Neural progenitor cell (in vitro differentiated cells): ENCODE data around the gene GTPBP2. TPM values are rescaled to one million over a fixed set of nuclear protein-coding genes. Genes with fewer than 3 reads are reported as not detected.

Experiments
- DNase-seq: peaks from one replicate; pipeline ENCODE4 v3.0.0-alpha.2; 2016; ENCODE audit warnings: low spot score
- H2AFZ ChIP-seq: fragments of 200-600 bp; sonication (generic); replicated peaks from 2 replicates; pipeline ENCODE4 v1.6.1; 2016; ENCODE audit warnings: antibody characterized with exemption
- H3F3A ChIP-seq: fragments of 200-600 bp; sonication (generic); 2 replicates; pipeline ENCODE4 v1.6.1; 2016; ENCODE audit warnings: antibody characterized with exemption, low read depth
- H3K27ac ChIP-seq: fragments of 200-600 bp; sonication (generic); 2 replicates; pipeline ENCODE4 v1.5.1; 2016; ENCODE audit warnings: mild to moderate bottlenecking
- H3K27me3 ChIP-seq: fragments of 200-600 bp; sonication (generic); 2 replicates; pipeline ENCODE4 v1.6.1; 2016; ENCODE audit warnings: mild to moderate bottlenecking, moderate library complexity
- H3K36me3 ChIP-seq: fragments of 200-600 bp; sonication (generic); 2 replicates; pipeline ENCODE4 v1.5.1; 2016
- H3K4me1 ChIP-seq: fragments of 200-600 bp; sonication (generic); 2 replicates; pipeline ENCODE4 v1.6.1; 2016; ENCODE audit warnings: mixed run types
- H3K4me2 ChIP-seq: fragments of 200-600 bp; sonication (generic); 2 replicates; pipeline ENCODE4 v1.6.1; 2016
- H3K4me3 ChIP-seq: fragments of 200-600 bp; sonication (generic); 2 replicates; pipeline ENCODE4 v1.5.1; 2016
- H3K79me2 ChIP-seq: fragments of 200-600 bp; sonication (generic); 2 replicates; pipeline ENCODE4 v1.6.1; 2016; ENCODE audit warnings: low read depth
- H3K9ac ChIP-seq: fragments of 200-600 bp; sonication (generic); 2 replicates; pipeline ENCODE4 v1.6.1; 2016
- H3K9me3 ChIP-seq: fragments of 200-600 bp; sonication (generic); 2 replicates; pipeline ENCODE4 v1.5.1; 2016; ENCODE audit warnings: low read depth
- H4K20me1 ChIP-seq: fragments of 200-600 bp; sonication (generic); 2 replicates; pipeline ENCODE4 v1.6.1; 2016; ENCODE audit warnings: low read depth
- H3K27ac Mint-ChIP-seq: 3 replicates; pipeline ENCODE4 v1.8.0; 2021; ENCODE audit warnings: mixed read lengths
- H3K27me3 Mint-ChIP-seq: 2 replicates; pipeline ENCODE4 v1.8.0; 2022; ENCODE audit warnings: low read depth, mild to moderate bottlenecking, inconsistent platforms, moderate library complexity, mixed read lengths; ENCODE audit not compliant: insufficient read depth
- H3K36me3 Mint-ChIP-seq: 3 replicates; pipeline ENCODE4 v1.8.0; 2021; ENCODE audit warnings: mixed read lengths
- H3K4me1 Mint-ChIP-seq: 3 replicates; pipeline ENCODE4 v1.8.0; 2021; ENCODE audit warnings: mixed read lengths
- H3K4me3 Mint-ChIP-seq: 3 replicates; pipeline ENCODE4 v1.8.0; 2021; ENCODE audit warnings: mild to moderate bottlenecking, moderate library complexity, mixed read lengths
- H3K9me3 Mint-ChIP-seq: 3 replicates; pipeline ENCODE4 v1.8.0; 2020; ENCODE audit warnings: mixed read lengths
- CTCF ChIP-seq: fragments of 200-600 bp; sonication (generic); IDR thresholded peaks from 2 replicates; pipeline ENCODE4 v1.5.1; 2017; ENCODE audit warnings: antibody characterized with exemption, mild to moderate bottlenecking
- EZH2 ChIP-seq: fragments of 200-600 bp; sonication (generic); IDR thresholded peaks from 2 replicates; pipeline ENCODE4 v1.6.1; 2017; ENCODE audit warnings: antibody characterized with exemption, mild to moderate bottlenecking, moderate library complexity
- EZH2phosphoT487 ChIP-seq: fragments of 200-600 bp; sonication (generic); IDR thresholded peaks from 2 replicates; pipeline ENCODE4 v1.6.1; 2017; ENCODE audit warnings: antibody characterized with exemption
- total RNA-seq: library from RNA; depleted of rRNA; stranded (reverse); fragments of >200 nt; gene quantifications from 2 replicates; pipeline ENCODE4 v1.2.3, GENCODE V29; 2015; ENCODE audit warnings: low replicate concordance

Gene GTPBP2
- total RNA-seq, 1 donor from 2014 or later, result 45.5 TPM

GRCh38 chr6:43578748-43579147 is 50.3 kb downstream of the GTPBP2 start:
- Histone ChIP-seq H3K27ac (no peak overlapping the region), H3F3A (peaks cover 30% of the 10 kb centered on the region), H3K9ac (no peak overlapping the region), H3K9me3 (no peaks in the 10 kb centered on the region), H3K27me3 (no peaks in the 10 kb centered on the region), H3K36me3 (no peaks in the 10 kb centered on the region), H3K4me3 (no peak overlapping the region), H3K4me2 (no peak overlapping the region), H2AFZ (no peak overlapping the region), H4K20me1 (peaks cover 9% of the 10 kb centered on the region), H3K4me1 (peaks cover 20% of the 10 kb centered on the region), H3K79me2 (peaks cover 63% of the 10 kb centered on the region)
- no peak for DNase-seq
- H3K9me3 Mint-ChIP-seq, result peaks cover 2% of the 10 kb centered on the region
- peaks cover 10% of the 10 kb centered on the region for H3K36me3 Mint-ChIP-seq
- peaks cover 34% of the 10 kb centered on the region for H3K4me1 Mint-ChIP-seq
- H3K27ac Mint-ChIP-seq, result peak overlapping the region; percentile 29
- peak overlapping the region; percentile 21 for H3K4me3 Mint-ChIP-seq
- TF ChIP-seq EZH2phosphoT487, result no peak
- no peak for TF ChIP-seq EZH2
- no peak for TF ChIP-seq CTCF
- H3K27me3 Mint-ChIP-seq, result peaks cover 2% of the 10 kb centered on the region

- H3K4me1 Mint-ChIP-seq, result peaks cover 34% of the 10 kb centered on the region
Measured at GRCh38 chr6:43575772-43576551, 53.1 kb downstream of the GTPBP2 start, which contains the start of the genes POLH and XPO5. Gene POLH (plus strand): TSS chr6:43576185. CDS start chr6:43582320, 6,135 bp downstream. Gene XPO5 (minus strand): TSS chr6:43576038. CDS start chr6:43575864, 174 bp downstream.

GRCh38 chr6:43575105-43575771 is 53.8 kb downstream of the GTPBP2 start:
- H3K79me2 ChIP-seq, result peaks cover 80% of the 10 kb centered on the region
- Mint-ChIP-seq H3K36me3 (peaks cover 11% of the 10 kb centered on the region), H3K27ac (peak overlapping the region; percentile 1), H3K27me3 (peaks cover 2% of the 10 kb centered on the region), H3K9me3 (no peaks in the 10 kb centered on the region), H3K4me3 (peak overlapping the region; percentile 99), H3K4me1 (peaks cover 34% of the 10 kb centered on the region)
- H4K20me1 ChIP-seq, result peaks cover 12% of the 10 kb centered on the region
- H3K27ac ChIP-seq, result peak overlapping the region; percentile 66
- no peaks in the 10 kb centered on the region for H3K27me3 ChIP-seq
- peaks cover 21% of the 10 kb centered on the region for H3K36me3 ChIP-seq
- H3F3A ChIP-seq, result peaks cover 30% of the 10 kb centered on the region
- H3K9me3 ChIP-seq, result no peaks in the 10 kb centered on the region
- TF ChIP-seq EZH2phosphoT487 (no peak), CTCF (no peak), EZH2 (no peak)
- peak overlapping the region; percentile 89 for H2AFZ ChIP-seq
- H3K4me3 ChIP-seq, result peak overlapping the region; percentile 84
- peak overlapping the region; percentile 42 for H3K9ac ChIP-seq
- H3K4me2 ChIP-seq, result peak overlapping the region; percentile 95
- peak; percentile 73 for DNase-seq
- peaks cover 20% of the 10 kb centered on the region for H3K4me1 ChIP-seq

More at GRCh38 chr6:43575772-43576551, 53.1 kb downstream of the GTPBP2 start, which contains the start of the genes POLH and XPO5:
- H4K20me1 ChIP-seq, result peaks cover 12% of the 10 kb centered on the region
- H3K36me3 Mint-ChIP-seq, result peaks cover 11% of the 10 kb centered on the region
- no peaks in the 10 kb centered on the region for H3K27me3 ChIP-seq
- peaks cover 20% of the 10 kb centered on the region for H3K4me1 ChIP-seq
- H3F3A ChIP-seq, result peaks cover 30% of the 10 kb centered on the region
- no peaks in the 10 kb centered on the region for H3K9me3 ChIP-seq
- peaks cover 80% of the 10 kb centered on the region for H3K79me2 ChIP-seq
- peaks cover 18% of the 10 kb centered on the region for H3K36me3 ChIP-seq
- peaks cover 2% of the 10 kb centered on the region for H3K27me3 Mint-ChIP-seq
- no peaks in the 10 kb centered on the region for H3K9me3 Mint-ChIP-seq
- peak within 1 kb of the TSS; percentile 89 for H2AFZ ChIP-seq
- peak; percentile 98 for DNase-seq
- H3K27ac ChIP-seq, result peak within 1 kb of the TSS; percentile 67
- TF ChIP-seq EZH2 (no peak), EZH2phosphoT487 (no peak), CTCF (no peak)
- H3K27ac Mint-ChIP-seq, result peak within 1 kb of the TSS; percentile 69
- H3K4me3 Mint-ChIP-seq, result peak within 1 kb of the TSS; percentile 99
- peak within 1 kb of the TSS; percentile 84 for H3K4me3 ChIP-seq
- peak within 1 kb of the TSS; percentile 95 for H3K4me2 ChIP-seq
- peak within 1 kb of the TSS; percentile 42 for H3K9ac ChIP-seq
